ENCODE measurements around the gene HRH3.

DNA sequence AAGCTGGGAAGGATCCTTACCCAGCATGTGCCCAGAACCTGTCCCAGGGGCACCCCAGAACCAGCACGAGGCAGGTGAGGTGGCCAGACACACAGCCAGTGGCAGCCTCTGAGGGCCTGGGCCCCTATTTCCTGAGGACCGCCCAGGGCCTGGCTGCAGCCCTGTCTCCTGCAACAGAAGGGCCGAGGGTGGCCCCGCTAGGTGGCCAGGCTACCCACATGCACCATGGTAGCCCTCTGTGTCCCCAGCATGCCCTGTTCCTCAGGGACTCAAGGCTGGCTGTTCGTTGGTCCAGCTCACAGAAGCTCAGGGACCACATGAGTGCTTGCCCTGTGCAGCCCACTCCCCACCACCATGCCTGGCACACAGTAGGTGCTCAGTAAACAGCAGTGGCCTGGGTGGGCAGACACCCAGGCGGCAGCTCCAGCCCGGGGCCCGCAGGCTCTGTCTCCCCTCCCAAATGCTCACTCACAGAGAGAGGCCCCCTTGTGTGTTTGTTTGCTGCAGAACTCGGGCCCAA, 8.2 kb downstream of the HRH3 start:
- TF ChIP-seq CTCF (IDR thresholded peaks at IDR 0.05) (no peak), POLR2AphosphoS5 (IDR thresholded peaks at IDR 0.05) (no peak), EP300 (IDR thresholded peaks at IDR 0.05) (no peak), POLR2A (IDR thresholded peaks at IDR 0.05) (no peak)
